Measurements from ENCODE around the gene LMOD1. TPM values are rescaled to one million over a fixed set of nuclear protein-coding genes. Genes with fewer than 3 reads are reported as not detected.

The LMOD1 gene
- total and polyA plus RNA-seq, 2 donors (not counting 1 experiment from before 2014, with no cell fraction given), result not detected

DNA sequence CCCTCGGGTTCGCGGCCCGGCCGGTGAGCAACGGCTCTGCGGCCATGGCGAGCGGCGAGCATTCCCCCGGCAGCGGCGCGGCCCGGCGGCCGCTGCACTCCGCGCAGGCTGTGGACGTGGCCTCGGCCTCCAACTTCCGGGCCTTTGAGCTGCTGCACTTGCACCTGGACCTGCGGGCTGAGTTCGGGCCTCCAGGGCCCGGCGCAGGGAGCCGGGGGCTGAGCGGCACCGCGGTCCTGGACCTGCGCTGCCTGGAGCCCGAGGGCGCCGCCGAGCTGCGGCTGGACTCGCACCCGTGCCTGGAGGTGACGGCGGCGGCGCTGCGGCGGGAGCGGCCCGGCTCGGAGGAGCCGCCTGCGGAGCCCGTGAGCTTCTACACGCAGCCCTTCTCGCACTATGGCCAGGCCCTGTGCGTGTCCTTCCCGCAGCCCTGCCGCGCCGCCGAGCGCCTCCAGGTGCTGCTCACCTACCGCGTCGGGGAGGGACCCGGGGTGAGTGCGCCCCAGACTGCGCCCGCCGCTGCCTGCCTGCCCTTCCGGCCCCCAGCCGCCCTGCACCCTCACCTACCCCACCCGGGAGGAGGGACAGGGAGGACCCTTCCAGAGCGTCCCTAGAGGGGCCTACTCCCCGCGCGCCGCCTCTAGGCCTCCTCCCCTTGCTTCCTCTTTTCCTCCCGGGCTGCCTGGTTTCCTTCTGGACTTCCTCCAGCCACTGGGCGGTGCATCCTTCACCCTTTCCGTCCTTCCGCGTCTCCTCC lies 36.5 kb upstream of the LMOD1 start, which contains the start of gene RNPEP:
Gene RNPEP (plus strand): TSS at position 26 of the 757 bp plus-strand sequence. CDS start 19 bp downstream, at position 45.
- H3K9me3 Mint-ChIP-seq (ENCODE audit: insufficient read depth), result no peaks in the 10 kb centered on the region
- peak; percentile 79 for DNase-seq
- peak within 1 kb of the TSS; percentile 97 for H3K4me3 Mint-ChIP-seq
- Histone ChIP-seq H3K27ac (ENCODE audit: low read length in 2 of 2) (peak within 1 kb of the TSS; percentile 6 to 54), H3K4me2 (replicated peaks; ENCODE audit: low read depth, low read length, poor library complexity, severe bottlenecking) (peak within 1 kb of the TSS; percentile 95), H3K9me3 (ENCODE audit: control extremely low read depth in 1 of 3, control insufficient read depth in 2 of 3, insufficient read depth in 1 of 3, low read length in 2 of 3) (no peaks in the 10 kb centered on the region), H3K27me3 (replicated peaks in 1 of 4; ENCODE audit: control extremely low read depth in 1 of 4, control insufficient read depth in 3 of 4, insufficient read depth in 4 of 4, low read length in 3 of 4) (no peaks in the 10 kb centered on the region), H3K9ac (ENCODE audit: low read length) (peak within 1 kb of the TSS; percentile 87), H4K20me1 (ENCODE audit: control insufficient read depth, insufficient read depth, low read length, poor library complexity, severe bottlenecking) (peaks cover 4% of the 10 kb centered on the region), H2AFZ (ENCODE audit: insufficient read depth, low read depth, low read length, poor library complexity, severe bottlenecking) (peak within 1 kb of the TSS; percentile 93), H3K36me3 (replicated peaks in 1 of 2; ENCODE audit: control extremely low read depth in 1 of 2, control insufficient read depth in 1 of 2, extremely low read depth in 1 of 2, insufficient read depth in 2 of 2, low read length in 1 of 2) (no peaks in the 10 kb centered on the region), H3K4me3 (ENCODE audit: control extremely low read depth in 1 of 5, extremely low read depth in 1 of 5, insufficient read depth in 1 of 5, low read depth in 2 of 5, low read length in 4 of 5) (peak within 1 kb of the TSS; percentile 53 to 94 (median 67)), H3K79me2 (ENCODE audit: control insufficient read depth, insufficient read depth, low read length) (peaks cover 11% of the 10 kb centered on the region), H3K4me1 (ENCODE audit: control insufficient read depth in 2 of 2, insufficient read depth in 2 of 2, low read length in 2 of 2) (peaks cover 11 to 13% of the 10 kb centered on the region in 2 donors)
- ChIA-PET POLR2A (interaction anchor here (0.5 kb wide), 2 partner anchors 23 to 33 kb away, joined by 3 read pairs; no protein-coding TSS in a partner anchor), CTCF (interaction anchor here (1.0 to 4.1 kb wide), 5 partner anchors 9 to 501 kb away, joined by 3 to 17 read pairs (median 3); no protein-coding TSS in a partner anchor)
- WGBS (ENCODE audit: insufficient coverage), result under 1% methylated on average over 80 of the region's 80 CpGs
- peak within 1 kb of the TSS; percentile 92 for H3K27ac Mint-ChIP-seq
- TF ChIP-seq, protein P1, sequence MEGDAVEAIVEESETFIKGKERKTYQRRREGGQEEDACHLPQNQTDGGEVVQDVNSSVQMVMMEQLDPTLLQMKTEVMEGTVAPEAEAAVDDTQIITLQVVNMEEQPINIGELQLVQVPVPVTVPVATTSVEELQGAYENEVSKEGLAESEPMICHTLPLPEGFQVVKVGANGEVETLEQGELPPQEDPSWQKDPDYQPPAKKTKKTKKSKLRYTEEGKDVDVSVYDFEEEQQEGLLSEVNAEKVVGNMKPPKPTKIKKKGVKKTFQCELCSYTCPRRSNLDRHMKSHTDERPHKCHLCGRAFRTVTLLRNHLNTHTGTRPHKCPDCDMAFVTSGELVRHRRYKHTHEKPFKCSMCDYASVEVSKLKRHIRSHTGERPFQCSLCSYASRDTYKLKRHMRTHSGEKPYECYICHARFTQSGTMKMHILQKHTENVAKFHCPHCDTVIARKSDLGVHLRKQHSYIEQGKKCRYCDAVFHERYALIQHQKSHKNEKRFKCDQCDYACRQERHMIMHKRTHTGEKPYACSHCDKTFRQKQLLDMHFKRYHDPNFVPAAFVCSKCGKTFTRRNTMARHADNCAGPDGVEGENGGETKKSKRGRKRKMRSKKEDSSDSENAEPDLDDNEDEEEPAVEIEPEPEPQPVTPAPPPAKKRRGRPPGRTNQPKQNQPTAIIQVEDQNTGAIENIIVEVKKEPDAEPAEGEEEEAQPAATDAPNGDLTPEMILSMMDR (IDR thresholded peaks at IDR 0.05), result no peak
- TF ChIP-seq EZH2 (IDR thresholded peaks at IDR 0.05; ENCODE audit: borderline replicate concordance, insufficient read depth, low read depth, low read length, poor library complexity, severe bottlenecking), result no peak
- no peaks in the 10 kb centered on the region for H3K27me3 Mint-ChIP-seq
- intact Hi-C loops (cut with micrococcal nuclease), result loop anchor here (1.0 to 10.0 kb wide), 6 partner anchors 28 to 960 kb away; partner anchors contain the start of genes IPO9, KIF21B, PPP1R12B and PTPN7
- H3K4me1 Mint-ChIP-seq, result peaks cover 27% of the 10 kb centered on the region
- peak; percentile 78 for ATAC-seq (ENCODE audit: low read depth)

Data from B cell (primary cell).